ENCODE measurements around the gene OR4P4.

OR4P4 gene

GRCh38 chr11:55634813-55635212 lies at the start of gene OR4P4:
Gene OR4P4, plus strand, starts transcription at chr11:55635113.
- DNase-seq, result no peak

- no peak for DNase-seq
These were observed 27.4 kb upstream of the OR4P4 start, which contains the start of gene OR4C11 for GRCh38 chr11:55607545-55607944. Gene OR4C11, minus strand, starts transcription at chr11:55607645. Its CDS starts 3,272 bp downstream, at chr11:55604373.

- DNase-seq, result no peak
These were observed 10.4 kb upstream of the OR4P4 start for GRCh38 chr11:55624531-55624930.

GRCh38 chr11:55648027-55648426 lies 13.1 kb downstream of the OR4P4 start, which contains the start of gene OR4S2:
Gene OR4S2, plus strand, starts transcription at chr11:55648327. Its CDS starts 2,577 bp downstream, at chr11:55650904.
- DNase-seq, result no peak

- no peak for DNase-seq
These were observed 17.6 kb downstream of the OR4P4 start for GRCh38 chr11:55652560-55652959.

GRCh38 chr11:55655096-55655495 lies 20.2 kb downstream of the OR4P4 start:
- no peak for DNase-seq

GRCh38 chr11:55658031-55658573 lies 23.2 kb downstream of the OR4P4 start:
- no peak for DNase-seq

GRCh38 chr11:55658608-55659007 lies 23.7 kb downstream of the OR4P4 start:
- no peak for DNase-seq

GRCh38 chr11:55661901-55662300 lies 27.0 kb downstream of the OR4P4 start, which contains the start of gene OR4C6:
Gene OR4C6, plus strand, starts transcription at chr11:55662201. Its CDS starts 2,966 bp downstream, at chr11:55665167.
- DNase-seq, result no peak

GRCh38 chr11:55669376-55669775 lies 34.5 kb downstream of the OR4P4 start:
- no peak for DNase-seq

- DNase-seq, result no peak
These were observed 38.9 kb downstream of the OR4P4 start for GRCh38 chr11:55673860-55674259.
